Neuron (in vitro differentiated cells): ENCODE data around the gene TASL.

ENCODE experiments used
- H2AFZ ChIP-seq: one replicate; pipeline ENCODE4 v1.6.1; 2013; ENCODE audit warnings: low read depth, mild to moderate bottlenecking, inconsistent platforms, low read length, moderate library complexity
- H3K27me3 ChIP-seq: one replicate; pipeline ENCODE4 v1.6.1; 2013; ENCODE audit warnings: low read length; ENCODE audit not compliant: insufficient read depth
- H3K36me3 ChIP-seq: one replicate; pipeline ENCODE4 v1.6.1; 2013; ENCODE audit warnings: low read length; ENCODE audit not compliant: insufficient read depth
- H3K4me1 ChIP-seq: one replicate; pipeline ENCODE4 v1.6.1; 2013; ENCODE audit warnings: low read length; ENCODE audit not compliant: insufficient read depth
- H3K4me3 ChIP-seq: 2 replicates; pipeline ENCODE4 v1.5.1; 2013; ENCODE audit warnings: mild to moderate bottlenecking, low read length, moderate library complexity
- H3K9me3 ChIP-seq: one replicate; pipeline ENCODE4 v1.6.1; 2013; ENCODE audit warnings: low read length

TASL gene

DNA sequence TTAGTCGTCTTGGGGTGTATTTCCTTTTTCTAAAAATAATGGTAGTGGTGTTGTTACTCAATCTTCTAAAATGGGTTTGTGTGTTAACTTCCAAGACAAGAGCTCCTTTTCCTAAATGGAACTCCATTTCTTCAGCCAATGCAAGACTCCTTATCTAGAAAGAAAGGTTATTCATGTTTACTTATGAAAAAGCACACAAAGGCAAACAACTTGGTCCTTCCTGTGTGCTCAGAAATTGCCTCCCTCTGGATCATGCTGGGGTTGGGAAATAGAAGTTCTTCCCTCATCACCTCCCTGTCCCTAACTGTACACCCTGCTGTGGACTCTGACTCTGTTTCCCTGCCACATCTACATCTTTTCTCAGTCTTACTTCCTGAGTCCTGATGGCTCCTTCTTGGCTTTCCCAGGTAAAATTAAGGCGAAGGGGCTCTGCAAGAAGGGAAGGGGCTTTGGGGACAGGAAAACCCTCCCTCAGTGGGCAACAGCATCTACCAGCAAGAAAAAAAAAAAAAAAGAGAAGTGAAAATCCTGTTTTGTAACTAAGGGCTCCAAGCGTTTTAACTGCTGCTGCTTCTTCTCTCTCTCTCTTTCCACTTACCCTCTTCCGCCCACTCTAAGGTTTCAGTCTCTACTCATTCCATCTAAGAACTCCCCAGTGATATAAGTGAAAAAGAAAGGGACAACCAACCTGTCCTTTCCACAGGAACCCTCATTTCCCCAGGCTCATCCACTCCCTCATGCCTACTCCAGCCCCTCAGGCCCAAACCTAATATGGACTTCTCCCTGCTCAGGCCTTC, 19.8 kb upstream of the TASL start:
- no peak overlapping the region for H3K4me3 ChIP-seq
- H3K27me3 ChIP-seq, result no peaks in the 10 kb centered on the region
- no peaks in the 10 kb centered on the region for H3K9me3 ChIP-seq
- no peaks in the 10 kb centered on the region for H3K4me1 ChIP-seq
- no peak overlapping the region for H2AFZ ChIP-seq
- no peaks in the 10 kb centered on the region for H3K36me3 ChIP-seq

DNA sequence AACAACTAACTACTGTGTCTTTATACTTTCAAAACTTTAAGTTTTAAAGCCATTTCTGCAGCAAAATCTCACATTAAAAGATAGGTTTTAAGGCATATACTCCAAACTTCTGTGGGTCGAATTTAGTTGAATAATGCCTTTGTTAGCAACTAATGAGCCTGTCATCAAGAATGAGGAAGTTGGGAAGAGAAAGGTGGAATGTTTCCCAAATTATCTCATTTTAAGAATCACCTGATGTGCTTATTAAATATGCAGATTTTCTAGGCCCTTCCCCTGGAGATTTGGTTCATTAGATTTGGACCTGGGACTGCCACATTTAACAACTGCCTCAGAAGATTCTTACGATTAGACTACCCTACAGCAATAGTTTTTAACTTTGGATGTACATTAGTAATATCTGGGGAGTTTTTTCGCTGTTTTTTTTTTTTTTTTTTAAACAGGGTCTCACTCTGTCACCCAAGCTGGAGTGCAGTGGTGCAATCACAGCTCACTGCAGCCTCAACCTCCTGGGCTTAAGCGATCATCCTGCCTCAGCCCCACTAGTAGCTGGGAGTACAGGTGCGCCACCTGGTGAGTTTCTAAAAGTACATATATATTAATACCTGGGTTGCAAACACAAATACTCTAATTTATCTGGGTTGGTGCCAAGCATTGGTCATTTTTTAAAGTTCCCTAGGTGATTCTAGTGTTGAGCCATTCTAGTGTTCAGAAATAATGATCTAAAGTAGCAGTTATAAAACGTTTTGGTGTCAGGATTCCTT, 16.1 kb upstream of the TASL start:
- no peak overlapping the region for H2AFZ ChIP-seq
- no peaks in the 10 kb centered on the region for H3K27me3 ChIP-seq
- no peak overlapping the region for H3K4me3 ChIP-seq
- no peaks in the 10 kb centered on the region for H3K4me1 ChIP-seq
- no peaks in the 10 kb centered on the region for H3K36me3 ChIP-seq
- no peaks in the 10 kb centered on the region for H3K9me3 ChIP-seq

DNA sequence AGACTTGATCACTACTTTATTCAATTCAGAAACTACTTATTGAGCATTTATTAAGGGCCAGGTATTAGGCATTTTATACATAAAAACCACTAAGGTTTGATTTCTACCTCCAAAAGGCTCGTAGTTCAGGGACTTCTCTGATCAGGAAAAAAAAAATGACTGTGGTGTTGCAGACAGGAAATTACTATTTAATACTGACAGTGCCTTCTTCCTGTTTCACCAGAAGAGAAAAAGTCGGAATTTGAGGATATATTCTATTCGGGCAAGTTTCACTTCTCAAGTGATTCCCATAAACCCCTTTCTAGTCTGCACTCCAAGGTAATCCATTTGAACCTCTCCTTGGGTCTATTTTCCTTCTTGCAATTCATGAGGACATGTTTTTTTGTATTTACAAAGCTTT, 15.3 kb upstream of the TASL start:
- H3K4me3 ChIP-seq, result no peak overlapping the region
- H2AFZ ChIP-seq, result no peak overlapping the region
- no peaks in the 10 kb centered on the region for H3K9me3 ChIP-seq
- H3K27me3 ChIP-seq, result no peaks in the 10 kb centered on the region
- no peaks in the 10 kb centered on the region for H3K36me3 ChIP-seq
- H3K4me1 ChIP-seq, result no peaks in the 10 kb centered on the region

DNA sequence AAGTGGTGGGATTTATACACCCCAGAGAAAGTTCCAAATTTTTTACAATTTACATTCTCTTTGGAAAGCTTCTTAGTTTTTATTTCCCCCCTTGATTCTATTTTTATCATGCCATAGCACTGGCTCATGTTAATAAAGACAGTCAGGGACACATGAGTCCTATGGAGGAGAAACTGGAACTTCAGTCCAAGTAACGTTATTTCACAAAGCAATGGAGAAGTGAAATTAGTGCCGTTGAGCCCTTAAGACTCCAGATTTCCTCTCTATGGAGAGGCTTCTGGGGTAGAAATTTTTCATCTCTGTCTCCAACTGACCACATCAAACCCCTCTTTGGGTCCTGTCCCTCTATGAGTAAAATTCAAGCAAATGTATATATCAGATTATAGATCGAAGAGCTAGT, 12.8 kb upstream of the TASL start:
- H3K27me3 ChIP-seq, result no peaks in the 10 kb centered on the region
- no peaks in the 10 kb centered on the region for H3K9me3 ChIP-seq
- no peak overlapping the region for H3K4me3 ChIP-seq
- no peak overlapping the region for H2AFZ ChIP-seq
- no peaks in the 10 kb centered on the region for H3K4me1 ChIP-seq
- H3K36me3 ChIP-seq, result no peaks in the 10 kb centered on the region

DNA sequence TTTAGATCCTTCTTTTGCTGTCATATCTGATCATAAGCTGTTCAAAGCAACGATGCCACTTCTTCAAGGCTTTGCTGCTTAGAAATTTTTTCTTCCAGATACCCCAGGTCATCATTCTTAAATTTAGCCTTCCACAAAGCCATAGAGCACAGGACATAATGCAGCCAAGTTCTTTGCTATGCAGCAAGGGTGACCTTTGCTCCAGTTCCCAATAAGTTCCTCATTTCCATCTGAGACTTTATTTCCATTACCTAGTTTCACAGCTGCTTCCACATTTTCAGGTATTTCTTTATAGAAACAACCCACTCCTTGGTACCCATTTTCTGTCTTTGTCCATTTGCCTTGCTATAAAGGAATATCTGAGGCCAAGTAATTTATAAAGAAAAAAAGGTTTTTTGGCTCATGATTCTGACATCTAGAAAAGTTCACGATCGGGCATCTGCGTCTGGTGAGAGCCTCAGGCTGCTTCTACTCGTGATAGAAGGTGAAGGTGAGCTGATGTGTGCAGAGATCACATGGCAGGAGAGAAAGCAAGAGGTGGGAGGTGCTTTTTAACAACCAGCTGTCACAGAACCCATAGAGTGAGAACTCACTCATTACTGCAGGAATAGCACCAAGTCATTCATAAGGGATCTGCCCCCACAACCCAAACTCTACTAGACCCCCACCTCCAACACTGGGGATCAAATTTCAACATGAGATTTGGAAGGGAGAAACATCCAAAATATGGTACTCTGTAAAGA, 11.8 kb upstream of the TASL start:
- no peaks in the 10 kb centered on the region for H3K9me3 ChIP-seq
- no peaks in the 10 kb centered on the region for H3K4me1 ChIP-seq
- H2AFZ ChIP-seq, result no peak overlapping the region
- H3K4me3 ChIP-seq, result no peak overlapping the region
- no peaks in the 10 kb centered on the region for H3K36me3 ChIP-seq
- no peaks in the 10 kb centered on the region for H3K27me3 ChIP-seq

DNA sequence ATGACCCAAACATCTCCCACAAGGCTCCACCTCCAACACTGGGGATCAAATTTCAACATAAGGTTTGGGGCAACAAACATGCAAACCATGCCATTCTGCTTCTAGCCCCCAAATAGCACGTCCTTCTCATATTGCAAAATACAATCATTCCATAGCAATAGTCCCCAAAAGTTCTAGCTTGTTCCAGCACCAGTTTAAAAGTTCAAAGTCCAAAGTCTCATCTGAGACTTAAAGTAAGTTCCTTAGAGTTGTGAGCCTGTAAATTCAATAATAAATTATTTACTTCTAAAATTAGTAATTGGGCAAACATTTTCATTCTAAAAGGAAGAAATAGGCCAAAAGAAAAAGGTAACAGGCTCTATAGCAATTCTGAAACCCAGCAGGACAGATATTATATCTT, 8.9 kb upstream of the TASL start:
- Histone ChIP-seq H3K4me3 (no peak overlapping the region), H3K4me1 (no peaks in the 10 kb centered on the region), H3K27me3 (no peaks in the 10 kb centered on the region), H3K9me3 (no peaks in the 10 kb centered on the region), H2AFZ (no peak overlapping the region), H3K36me3 (no peaks in the 10 kb centered on the region)

DNA sequence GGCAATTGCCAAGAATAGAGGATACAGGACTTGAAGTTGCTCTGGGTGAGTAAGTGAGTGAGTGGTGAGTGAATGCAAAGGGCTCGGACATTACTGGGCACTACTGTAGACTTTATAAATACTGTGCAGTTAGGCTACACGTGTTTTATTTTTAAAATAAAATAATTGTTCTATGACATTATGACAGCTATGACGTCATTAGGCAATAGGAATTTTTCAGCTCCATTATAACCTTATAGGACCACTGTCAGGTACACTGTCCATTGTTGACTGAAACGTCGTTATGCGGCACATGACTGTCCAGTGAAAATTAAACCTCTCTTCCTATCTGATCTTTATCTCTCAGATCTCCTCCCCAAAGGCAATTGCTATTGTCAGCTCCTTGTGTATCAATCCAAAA, 5.1 kb upstream of the TASL start:
- no peak overlapping the region for H3K4me3 ChIP-seq
- no peaks in the 10 kb centered on the region for H3K27me3 ChIP-seq
- H3K4me1 ChIP-seq, result no peaks in the 10 kb centered on the region
- H3K9me3 ChIP-seq, result no peaks in the 10 kb centered on the region
- no peak overlapping the region for H2AFZ ChIP-seq
- no peaks in the 10 kb centered on the region for H3K36me3 ChIP-seq

DNA sequence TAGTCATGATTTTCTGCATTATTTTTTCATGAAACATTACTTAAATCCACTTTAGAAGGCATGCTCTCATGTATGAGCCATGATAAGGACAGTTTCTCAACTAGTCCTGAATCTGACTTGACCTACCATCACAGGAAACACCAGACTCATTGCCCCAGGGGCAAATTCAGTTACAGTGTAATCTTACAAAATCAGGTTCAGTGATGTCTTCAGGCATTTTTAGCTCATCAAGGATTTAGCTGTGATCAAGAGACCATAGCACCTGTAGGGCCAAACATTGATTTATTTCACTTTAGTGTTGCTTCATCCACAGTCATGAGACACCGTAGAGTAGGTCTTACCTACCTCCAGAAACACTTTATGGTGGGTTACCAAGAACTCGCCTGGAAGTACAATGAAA, 3.1 kb upstream of the TASL start:
- Histone ChIP-seq H3K9me3 (no peaks in the 10 kb centered on the region), H3K27me3 (no peaks in the 10 kb centered on the region), H3K4me1 (no peaks in the 10 kb centered on the region), H3K4me3 (no peak overlapping the region), H3K36me3 (no peaks in the 10 kb centered on the region), H2AFZ (no peak overlapping the region)

DNA sequence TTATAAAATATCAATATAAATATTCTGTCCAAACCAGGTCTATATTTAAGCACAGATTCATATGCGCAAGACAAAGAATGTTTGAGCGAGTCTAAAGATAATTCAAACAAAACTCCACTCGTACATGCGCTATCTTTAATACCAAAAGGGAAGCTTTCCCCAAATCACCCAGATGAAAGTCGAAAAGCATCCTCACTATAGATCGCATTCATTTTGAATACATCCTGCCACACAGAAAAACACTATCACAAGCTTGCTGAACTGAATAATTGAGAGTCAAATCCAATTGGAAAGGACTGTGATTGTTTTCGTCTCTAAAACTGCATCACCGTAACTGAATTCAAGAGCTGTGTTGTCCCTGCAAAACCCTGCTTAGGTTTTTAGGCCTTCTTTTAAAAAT, 685 bp downstream of the TASL start:
- Histone ChIP-seq H3K4me3 (no peak overlapping the region), H3K4me1 (no peaks in the 10 kb centered on the region), H2AFZ (no peak overlapping the region), H3K36me3 (no peaks in the 10 kb centered on the region), H3K9me3 (no peaks in the 10 kb centered on the region), H3K27me3 (no peaks in the 10 kb centered on the region)

DNA sequence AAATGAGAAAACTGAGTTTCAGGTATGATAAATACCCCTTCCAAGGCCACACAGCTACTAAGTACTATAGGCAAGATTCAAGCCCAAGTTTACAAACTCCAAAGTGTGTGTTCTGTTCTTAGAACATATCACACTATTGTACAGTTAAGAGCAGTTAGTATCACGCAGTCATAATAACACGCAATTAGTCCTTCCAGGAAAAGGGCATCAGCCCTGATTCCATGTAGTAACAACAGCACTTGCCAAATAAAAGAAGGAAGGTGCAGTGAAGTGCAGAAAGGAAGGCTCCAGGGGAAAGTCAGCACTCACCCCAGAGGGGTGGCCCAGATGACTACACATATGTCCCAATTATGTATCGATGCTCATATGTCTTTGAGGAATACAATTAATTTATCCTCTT, 4.4 kb downstream of the TASL start:
- Histone ChIP-seq H3K36me3 (no peaks in the 10 kb centered on the region), H3K4me1 (no peaks in the 10 kb centered on the region), H3K27me3 (no peaks in the 10 kb centered on the region), H2AFZ (no peak overlapping the region), H3K9me3 (no peaks in the 10 kb centered on the region), H3K4me3 (no peak overlapping the region)

DNA sequence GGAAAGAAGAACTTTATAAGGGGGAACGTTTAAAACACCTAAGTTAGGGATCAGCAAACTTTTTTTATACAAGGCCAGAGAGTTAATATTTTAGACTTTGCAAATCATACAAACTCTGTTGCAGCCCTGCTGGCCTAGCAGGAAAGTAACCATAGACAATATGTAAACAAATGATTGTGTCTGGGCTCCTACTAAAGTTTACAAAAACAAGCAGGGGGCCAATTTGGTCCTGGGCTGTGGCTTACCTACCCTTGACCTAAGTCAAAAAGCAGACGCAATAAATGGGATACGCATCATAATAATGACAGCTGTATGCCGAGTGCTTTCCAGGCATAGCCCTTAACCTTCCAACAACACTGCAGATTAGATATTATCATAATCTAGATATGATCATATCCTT, 4.9 kb downstream of the TASL start:
- Histone ChIP-seq H2AFZ (no peak overlapping the region), H3K4me3 (no peak overlapping the region), H3K27me3 (no peaks in the 10 kb centered on the region), H3K4me1 (no peaks in the 10 kb centered on the region), H3K36me3 (no peaks in the 10 kb centered on the region), H3K9me3 (no peaks in the 10 kb centered on the region)

DNA sequence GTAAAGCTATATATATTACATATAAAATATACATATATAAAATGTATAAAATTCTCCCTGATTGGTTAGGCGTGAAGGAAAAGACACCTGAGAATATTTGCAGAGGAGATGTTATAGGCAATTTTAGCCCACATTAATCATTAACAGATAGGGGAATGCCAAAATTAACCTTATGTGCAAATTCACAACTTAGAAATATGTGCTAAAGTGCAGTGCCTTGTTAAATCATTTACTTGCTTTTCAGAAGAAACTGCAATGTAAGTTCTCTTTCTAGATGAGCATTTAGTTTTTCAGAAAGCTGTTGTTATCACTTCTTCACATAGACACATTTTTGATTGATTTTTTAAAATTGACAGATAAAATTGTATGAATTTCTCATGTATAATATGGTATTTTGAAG, 5.6 kb downstream of the TASL start:
- H3K4me1 ChIP-seq, result no peaks in the 10 kb centered on the region
- H2AFZ ChIP-seq, result no peak overlapping the region
- no peaks in the 10 kb centered on the region for H3K27me3 ChIP-seq
- H3K9me3 ChIP-seq, result no peaks in the 10 kb centered on the region
- H3K36me3 ChIP-seq, result no peaks in the 10 kb centered on the region
- no peak overlapping the region for H3K4me3 ChIP-seq

DNA sequence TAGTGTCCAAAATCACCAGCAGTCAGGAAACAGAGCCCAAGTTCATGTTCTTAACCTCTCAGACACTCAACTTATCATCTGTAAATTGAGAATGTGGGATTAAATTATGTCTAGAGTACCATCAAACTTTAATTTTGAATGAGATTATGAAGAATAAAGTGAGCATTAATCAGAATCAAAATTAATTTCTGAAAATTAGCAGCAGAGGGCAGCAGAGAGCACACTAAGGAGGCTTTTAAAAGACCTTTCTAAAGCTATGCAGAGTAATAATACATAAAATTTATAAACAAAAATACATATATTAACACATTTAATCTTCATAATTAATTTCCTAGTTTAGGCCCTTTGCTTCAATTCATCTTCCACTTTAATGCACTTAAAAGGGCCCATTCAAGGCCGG, 7.1 kb downstream of the TASL start:
- H3K4me1 ChIP-seq, result no peaks in the 10 kb centered on the region
- no peaks in the 10 kb centered on the region for H3K36me3 ChIP-seq
- no peaks in the 10 kb centered on the region for H3K27me3 ChIP-seq
- no peak overlapping the region for H2AFZ ChIP-seq
- no peak overlapping the region for H3K4me3 ChIP-seq
- no peaks in the 10 kb centered on the region for H3K9me3 ChIP-seq
